GM23338 (cell line): Measurements from ENCODE around the gene PTOV1. TPM values are rescaled to one million over a fixed set of nuclear protein-coding genes. Genes with fewer than 3 reads are reported as not detected.

Experiments
- ATAC-seq: fragments of 200-7000 bp; cut with Tn5 transposase; 3 replicates; pipeline ENCODE4 v1.9.1; 2020
- DNase-seq: peaks from one replicate; pipeline ENCODE4 v3.0.0-alpha.2; 2015; ENCODE audit warnings: low spot score
- H2AFZ ChIP-seq: fragments of 200-600 bp; sonication (generic); 2 replicates; pipeline ENCODE4 v1.8.0; 2016; ENCODE audit warnings: antibody characterized with exemption, mild to moderate bottlenecking, moderate library complexity
- H3F3A ChIP-seq: fragments of 200-600 bp; sonication (generic); replicated peaks from 2 replicates; pipeline ENCODE4 v1.8.0; 2017; ENCODE audit warnings: antibody characterized with exemption, mixed run types, low read depth
- H3K27ac ChIP-seq: fragments of 200-600 bp; sonication (generic); 2 replicates; pipeline ENCODE4 v1.6.1; 2016; ENCODE audit warnings: low read depth
- H3K27me3 ChIP-seq: fragments of 200-600 bp; sonication (generic); 2 replicates; pipeline ENCODE4 v1.8.0; 2016; ENCODE audit warnings: mild to moderate bottlenecking, mixed run types, moderate library complexity; ENCODE audit not compliant: insufficient read depth
- H3K36me3 ChIP-seq: fragments of 200-600 bp; sonication (generic); 2 replicates; pipeline ENCODE4 v1.8.0; 2016; ENCODE audit warnings: mild to moderate bottlenecking; ENCODE audit not compliant: insufficient read depth
- H3K4me1 ChIP-seq: fragments of 200-600 bp; sonication (generic); 2 replicates; pipeline ENCODE4 v1.8.0; 2016; ENCODE audit warnings: mild to moderate bottlenecking, moderate library complexity; ENCODE audit not compliant: insufficient read depth
- H3K4me2 ChIP-seq: fragments of 200-600 bp; sonication (generic); 2 replicates; pipeline ENCODE4 v1.7.1; 2017; ENCODE audit warnings: mixed run types
- H3K4me3 ChIP-seq: fragments of 200-600 bp; sonication (generic); 2 replicates; pipeline ENCODE4 v1.6.1; 2016; ENCODE audit warnings: mixed run types
- H3K79me2 ChIP-seq: fragments of 200-600 bp; sonication (generic); replicated peaks from 2 replicates; pipeline ENCODE4 v1.8.0; 2017; ENCODE audit warnings: mild to moderate bottlenecking; ENCODE audit not compliant: insufficient read depth
- H3K9me2 ChIP-seq: fragments of 200-600 bp; sonication (generic); 2 replicates; pipeline ENCODE4 v1.8.0; 2017; ENCODE audit not compliant: insufficient read depth
- H4K20me1 ChIP-seq: fragments of 200-600 bp; sonication (generic); replicated peaks from 2 replicates; pipeline ENCODE4 v1.8.0; 2017; ENCODE audit warnings: mild to moderate bottlenecking; ENCODE audit not compliant: insufficient read depth
- H3K27ac Mint-ChIP-seq: 2 replicates; pipeline ENCODE4 v1.8.0; 2020; ENCODE audit warnings: inconsistent platforms, mild to moderate bottlenecking, moderate library complexity, mixed read lengths
- H3K27me3 Mint-ChIP-seq: 3 replicates; pipeline ENCODE4 v1.8.0; 2022; ENCODE audit warnings: low read depth, mild to moderate bottlenecking, moderate library complexity, mixed read lengths, inconsistent platforms; ENCODE audit not compliant: insufficient read depth, poor library complexity
- H3K36me3 Mint-ChIP-seq: 3 replicates; pipeline ENCODE4 v1.8.0; 2021; ENCODE audit warnings: low read depth, mild to moderate bottlenecking, inconsistent platforms, moderate library complexity, mixed read lengths
- H3K4me1 Mint-ChIP-seq: 3 replicates; pipeline ENCODE4 v1.8.0; 2020; ENCODE audit warnings: mild to moderate bottlenecking, inconsistent platforms, mixed read lengths
- H3K4me3 Mint-ChIP-seq: 3 replicates; pipeline ENCODE4 v1.8.0; 2021; ENCODE audit warnings: moderate library complexity, mild to moderate bottlenecking, inconsistent platforms, mixed read lengths
- H3K9me3 Mint-ChIP-seq: 3 replicates; pipeline ENCODE4 v1.8.0; 2020; ENCODE audit warnings: moderate library complexity, mild to moderate bottlenecking, inconsistent platforms, mixed read lengths
- EZH2 ChIP-seq: fragments of 200-600 bp; sonication (generic); IDR thresholded peaks from one replicate; pipeline ENCODE4 v1.8.0; 2017; ENCODE audit warnings: antibody characterized with exemption, mild to moderate bottlenecking, low read depth; ENCODE audit not compliant: unreplicated experiment
- EZH2phosphoT487 ChIP-seq: fragments of 200-600 bp; sonication (generic); IDR thresholded peaks from one replicate; pipeline ENCODE4 v1.8.1; 2018; ENCODE audit warnings: antibody characterized with exemption; ENCODE audit not compliant: unreplicated experiment
- JUNB ChIP-seq: IDR thresholded peaks from one replicate; pipeline ENCODE4 v1.6.1; 2016; ENCODE audit warnings: antibody characterized with exemption; ENCODE audit not compliant: unreplicated experiment
- NANOG ChIP-seq: IDR thresholded peaks from 2 replicates; pipeline ENCODE4 v1.6.1; 2016; ENCODE audit warnings: antibody characterized with exemption, borderline replicate concordance
- POLR2AphosphoS5 ChIP-seq: IDR thresholded peaks from 2 replicates; pipeline ENCODE4 v1.6.1; 2016; ENCODE audit warnings: antibody characterized with exemption, low read depth
- REST ChIP-seq: IDR thresholded peaks from one replicate; pipeline ENCODE4 v1.6.1; 2018; ENCODE audit warnings: antibody characterized with exemption; ENCODE audit not compliant: unreplicated experiment
- STAT1 ChIP-seq: IDR thresholded peaks from one replicate; pipeline ENCODE4 v1.6.1; 2016; ENCODE audit warnings: antibody characterized with exemption; ENCODE audit not compliant: unreplicated experiment
- ZNF331 ChIP-seq: fragments of 250-450 bp; sonication (Bioruptor Pico); IDR thresholded peaks from 2 replicates; pipeline ENCODE4 v1.5.0; 2020; ENCODE audit warnings: low read depth, mild to moderate bottlenecking, moderate library complexity
- ZNF462 ChIP-seq: fragments of 250-450 bp; sonication (Bioruptor Pico); IDR thresholded peaks from 2 replicates; pipeline ENCODE4 v1.5.0; 2020; ENCODE audit warnings: mild to moderate bottlenecking, moderate library complexity
- polyA plus RNA-seq: library from polyadenylated mRNA; unstranded; fragments of >200 nt; fragmentation: Nextera tagmentation; extraction: Ambion mirVana; gene quantifications from 2 replicates; pipeline ENCODE4 v1.2.1, GENCODE V29; 2016
- total RNA-seq: library from RNA; depleted of rRNA; stranded (reverse); fragments of >200 nt; shearing (Covaris generic); gene quantifications from 2 replicates; pipeline ENCODE4 v1.2.3, GENCODE V29; 2014

The PTOV1 gene
- total and polyA plus RNA-seq, 2 experiments from 2014 or later = 188 to 209 TPM

GRCh38 chr19:49894879-49895565, 44.1 kb downstream of the PTOV1 start:
- Histone ChIP-seq H2AFZ (no peak overlapping the region), H3K36me3 (no peaks in the 10 kb centered on the region), H3K27me3 (no peaks in the 10 kb centered on the region), H3K4me3 (no peak overlapping the region), H3K9me2 (no peaks in the 10 kb centered on the region), H3K27ac (no peak overlapping the region), H3F3A (peaks cover 7% of the 10 kb centered on the region; the same call in 1 of the 2 replicates), H3K4me1 (peaks cover 9% of the 10 kb centered on the region; the same call in 1 of the 2 replicates), H3K4me2 (no peak overlapping the region), H4K20me1 (no peaks in the 10 kb centered on the region), H3K79me2 (no peaks in the 10 kb centered on the region)
- H3K4me3 Mint-ChIP-seq = no peak overlapping the region
- no peaks in the 10 kb centered on the region; the same call in 2 of the 3 replicates for H3K9me3 Mint-ChIP-seq
- DNase-seq = no peak
- H3K36me3 Mint-ChIP-seq = no peaks in the 10 kb centered on the region
- H3K27ac Mint-ChIP-seq = no peak overlapping the region
- peaks cover 17% of the 10 kb centered on the region for H3K4me1 Mint-ChIP-seq
- TF ChIP-seq STAT1 = no peak
- TF ChIP-seq REST = no peak
- no peak for TF ChIP-seq ZNF331 (CRISPR knock-in tag)
- TF ChIP-seq EZH2 = no peak
- ATAC-seq = no peak
- peaks cover 21% of the 10 kb centered on the region for H3K27me3 Mint-ChIP-seq

- ATAC-seq (no peak), DNase-seq (no peak)
- H3K9me3 Mint-ChIP-seq = no peaks in the 10 kb centered on the region; the same call in 2 of the 3 replicates
- no peaks in the 10 kb centered on the region for H3K79me2 ChIP-seq
- H2AFZ ChIP-seq = no peak overlapping the region
- no peaks in the 10 kb centered on the region for H4K20me1 ChIP-seq
- H3K36me3 Mint-ChIP-seq = no peaks in the 10 kb centered on the region
- H3K27ac ChIP-seq = no peak overlapping the region
- peaks cover 6% of the 10 kb centered on the region; the same call in 1 of the 2 replicates for H3F3A ChIP-seq
- no peaks in the 10 kb centered on the region for H3K9me2 ChIP-seq
- no peak overlapping the region for H3K27ac Mint-ChIP-seq
- no peak overlapping the region for H3K4me3 ChIP-seq
- H3K27me3 Mint-ChIP-seq = peaks cover 18% of the 10 kb centered on the region
- H3K36me3 ChIP-seq = no peaks in the 10 kb centered on the region
- H3K4me1 ChIP-seq = peaks cover 9% of the 10 kb centered on the region; the same call in 1 of the 2 replicates
- no peak overlapping the region for H3K4me3 Mint-ChIP-seq
- H3K4me1 Mint-ChIP-seq = peaks cover 17% of the 10 kb centered on the region
- H3K4me2 ChIP-seq = no peak overlapping the region
- H3K27me3 ChIP-seq = no peaks in the 10 kb centered on the region
- TF ChIP-seq NANOG (no peak), JUNB (no peak), ZNF462 (CRISPR knock-in tag) (no peak), EZH2phosphoT487 (no peak), POLR2AphosphoS5 (no peak)
Measured at GRCh38 chr19:49895566-49896297, 44.8 kb downstream of the PTOV1 start.
